HG03108 (cell line): ENCODE results near the gene ABR.
"Not testable (repeated sequence)": the region's sequence is repeated elsewhere in the genome, so short reads cannot be mapped to it uniquely, and the experiment has no call there.

Experiments
- ATAC-seq: cut with Tn5 transposase; IDR thresholded peaks from one replicate; pipeline ENCODE4 v1.9.1; 2021; ENCODE audit warnings: moderate library complexity; ENCODE audit not compliant: unreplicated experiment

Gene ABR

GRCh38 chr17:1123393-1123831 is 56.4 kb downstream of the ABR start:
- ATAC-seq = no peak

DNA sequence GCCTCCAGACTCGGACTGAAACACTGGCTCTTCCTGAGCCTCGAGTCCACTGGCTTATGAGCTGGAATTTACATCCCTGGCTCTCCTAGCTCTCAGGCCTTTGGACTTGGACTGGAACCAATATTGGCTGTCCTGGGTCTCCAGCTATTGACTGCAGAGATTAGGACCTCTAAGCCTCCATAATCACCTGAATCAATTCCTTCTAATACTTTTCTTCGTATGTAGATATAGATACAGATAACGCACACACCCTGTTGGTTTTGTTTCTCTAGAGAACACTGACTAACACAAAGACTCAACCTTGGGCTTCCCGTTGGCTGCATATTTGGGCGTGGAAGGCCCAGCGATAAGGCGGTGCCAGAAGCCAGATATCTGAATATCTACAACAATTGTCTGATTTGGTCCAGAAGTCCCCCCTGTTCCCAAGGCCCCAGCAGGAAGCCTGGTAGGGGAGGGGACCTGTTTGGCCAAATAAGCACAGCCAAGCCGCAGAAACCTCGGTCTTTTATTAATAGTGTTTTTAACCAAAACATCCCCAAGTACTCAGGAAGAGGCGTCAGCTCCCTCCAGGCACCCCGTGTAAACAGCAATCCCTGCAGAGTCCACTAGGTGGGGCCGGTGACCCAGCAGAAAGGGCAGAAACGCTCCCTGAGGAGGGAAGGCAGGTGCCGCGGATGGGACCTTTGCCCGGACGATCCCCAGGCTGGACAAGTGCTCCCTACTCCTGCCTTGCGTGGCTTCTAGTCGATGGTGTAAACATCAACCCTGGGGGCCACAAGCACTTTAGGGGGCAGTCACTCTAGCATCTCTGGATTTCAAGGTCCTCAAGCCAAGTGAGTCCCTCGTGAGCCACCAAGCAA is 57.0 kb downstream of the ABR start:
- ATAC-seq = no peak

DNA sequence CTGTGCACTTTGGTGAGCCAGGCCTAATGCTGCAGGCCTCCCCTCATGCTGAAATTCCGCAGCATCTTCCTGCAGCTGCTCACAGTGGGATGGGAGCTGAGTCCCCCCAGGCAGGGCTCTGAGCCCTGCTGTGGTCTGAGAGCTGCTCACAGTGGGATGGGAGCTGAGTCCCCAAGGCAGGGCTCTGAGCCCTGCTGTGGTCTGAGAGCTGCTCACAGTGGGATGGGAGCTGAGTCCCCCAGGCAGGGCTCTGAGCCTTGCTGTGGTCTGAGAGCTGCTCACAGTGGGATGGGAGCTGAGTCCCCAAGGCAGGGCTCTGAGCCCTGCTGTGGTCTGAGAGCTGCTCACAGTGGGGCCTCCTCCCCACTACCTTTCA is 58.4 kb downstream of the ABR start:
- ATAC-seq = not testable (repeated sequence)

DNA sequence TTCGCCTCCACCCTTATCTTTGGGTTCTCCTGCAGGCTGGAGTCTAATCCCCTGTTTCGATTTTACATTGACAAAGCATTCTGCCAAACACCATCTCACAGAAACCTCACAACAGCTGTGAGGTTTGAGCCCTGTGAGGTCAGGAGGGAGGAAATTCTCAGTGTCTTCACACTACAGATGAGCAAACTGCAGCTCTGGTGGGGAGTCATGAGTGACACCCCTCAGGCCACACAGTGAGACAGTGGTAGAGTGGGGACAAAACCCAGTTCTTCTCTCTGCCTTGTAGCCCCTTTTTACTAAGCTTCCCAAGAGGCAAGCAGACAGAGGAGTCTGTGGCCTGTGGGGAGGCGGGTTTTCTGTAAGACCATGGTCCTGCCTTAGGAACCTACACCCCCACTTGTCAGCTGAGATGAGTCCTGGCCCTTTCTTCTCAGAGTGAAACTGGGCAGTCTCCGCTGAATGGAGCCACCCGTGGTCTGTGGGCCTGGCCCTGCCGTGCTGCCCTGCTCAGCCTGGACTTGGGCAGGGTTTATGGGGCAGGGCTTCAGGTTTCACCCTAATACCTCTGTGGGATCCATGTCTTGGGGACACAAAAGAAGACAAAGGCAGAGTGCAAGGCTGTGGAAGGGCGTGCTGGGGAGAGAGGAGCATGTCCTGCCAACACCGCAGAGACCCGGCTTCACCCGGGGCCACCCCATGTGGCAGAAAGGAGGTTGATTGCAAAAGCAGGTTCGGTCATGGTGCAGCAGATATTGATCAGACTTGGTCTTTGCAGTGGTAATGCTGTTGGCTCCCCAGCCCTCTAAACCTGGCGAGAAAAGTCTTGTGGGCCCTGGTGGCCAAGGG is 59.0 kb downstream of the ABR start:
- ATAC-seq = no peak

DNA sequence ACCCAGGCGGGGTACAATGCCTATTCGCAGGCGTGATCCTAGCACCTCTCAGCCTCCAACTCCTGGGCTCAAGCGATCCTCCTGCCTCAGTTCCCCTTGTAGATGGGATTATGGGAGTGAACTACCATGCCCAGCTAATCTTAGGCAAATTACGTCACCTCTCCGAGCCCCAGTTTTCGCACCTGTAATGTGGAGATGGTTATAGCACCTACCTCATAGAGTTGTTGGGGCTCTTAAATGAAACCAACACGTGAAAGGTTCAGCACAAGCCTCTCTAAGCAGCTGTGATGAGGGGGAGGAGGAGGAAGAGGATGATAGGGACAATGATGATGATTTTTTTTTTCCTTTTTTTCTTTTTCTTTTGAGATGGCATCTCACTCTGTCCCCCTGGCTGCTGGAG is 59.9 kb downstream of the ABR start:
- no peak for ATAC-seq

DNA sequence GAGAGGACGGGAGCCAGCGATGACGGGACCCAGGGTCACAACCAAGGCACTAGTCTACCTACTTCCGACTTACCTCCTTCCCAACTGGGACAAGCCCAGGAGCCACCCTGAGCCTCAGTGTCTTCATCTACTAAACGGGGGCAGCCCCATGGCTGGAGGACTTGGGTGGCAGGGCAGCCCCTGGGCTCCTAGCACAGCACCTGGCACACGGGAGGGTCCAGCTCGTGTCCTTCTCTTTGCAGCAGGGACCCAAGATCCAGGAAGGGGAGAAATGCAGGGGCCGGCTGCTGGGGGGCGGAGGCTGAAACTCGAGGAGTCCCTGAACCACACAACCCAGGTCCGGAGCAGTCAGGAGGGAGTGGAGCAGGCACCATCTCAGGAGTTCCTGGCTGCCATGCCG is 63.2 kb downstream of the ABR start:
- ATAC-seq = no peak

- ATAC-seq = no peak
Measured at GRCh38 chr17:1112875-1113274, 66.9 kb downstream of the ABR start.

GRCh38 chr17:1111599-1112443 is 68.0 kb downstream of the ABR start:
- no peak for ATAC-seq

- no peak for ATAC-seq
Measured at GRCh38 chr17:1110862-1111598, 68.8 kb downstream of the ABR start.

GRCh38 chr17:1110541-1110861 is 69.3 kb downstream of the ABR start:
- no peak for ATAC-seq

DNA sequence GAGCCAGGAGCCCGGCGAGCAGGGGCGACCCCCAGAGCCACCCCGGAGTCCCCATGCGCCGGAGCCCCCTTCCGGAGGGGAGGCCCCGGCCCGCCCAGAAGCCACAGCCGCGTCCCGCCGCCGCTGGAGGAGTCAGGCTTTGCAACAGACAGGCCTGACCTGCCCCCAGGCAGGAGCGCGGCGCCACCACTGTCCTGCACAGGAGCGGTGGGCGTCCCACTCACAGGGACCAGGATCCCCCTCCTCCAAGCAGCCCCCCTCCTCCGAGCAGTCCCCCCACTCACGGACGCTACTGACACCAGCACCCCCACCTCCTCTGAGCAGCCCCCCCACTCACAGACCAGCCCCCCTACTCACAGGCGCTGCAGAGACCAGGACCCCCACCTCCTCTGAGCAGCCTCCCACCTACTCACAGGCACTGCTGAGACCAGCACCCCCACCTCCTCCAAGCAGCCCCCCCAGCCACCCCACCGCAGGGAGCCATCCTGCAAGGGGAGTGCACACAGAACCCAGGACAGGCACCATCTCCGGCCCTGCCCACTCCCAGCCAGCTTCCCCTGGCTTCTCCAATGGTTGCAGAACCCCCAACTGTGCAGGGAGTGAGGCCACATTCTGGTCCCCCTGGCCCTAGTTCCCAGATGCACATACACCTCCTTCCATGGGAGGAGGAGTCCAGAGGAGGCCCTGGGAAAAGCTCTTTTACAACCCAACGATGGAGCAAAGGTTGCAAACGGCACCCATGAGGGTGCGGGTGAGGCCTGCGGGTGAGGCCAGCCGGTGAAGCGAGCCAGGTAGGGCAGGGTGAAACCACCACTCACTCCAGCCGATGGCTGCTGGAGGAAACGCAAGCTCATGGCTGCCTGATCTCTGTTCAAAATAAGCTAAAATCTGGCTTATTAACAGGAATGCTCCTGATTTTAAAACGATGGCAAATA is 69.9 kb downstream of the ABR start:
- no peak for ATAC-seq

DNA sequence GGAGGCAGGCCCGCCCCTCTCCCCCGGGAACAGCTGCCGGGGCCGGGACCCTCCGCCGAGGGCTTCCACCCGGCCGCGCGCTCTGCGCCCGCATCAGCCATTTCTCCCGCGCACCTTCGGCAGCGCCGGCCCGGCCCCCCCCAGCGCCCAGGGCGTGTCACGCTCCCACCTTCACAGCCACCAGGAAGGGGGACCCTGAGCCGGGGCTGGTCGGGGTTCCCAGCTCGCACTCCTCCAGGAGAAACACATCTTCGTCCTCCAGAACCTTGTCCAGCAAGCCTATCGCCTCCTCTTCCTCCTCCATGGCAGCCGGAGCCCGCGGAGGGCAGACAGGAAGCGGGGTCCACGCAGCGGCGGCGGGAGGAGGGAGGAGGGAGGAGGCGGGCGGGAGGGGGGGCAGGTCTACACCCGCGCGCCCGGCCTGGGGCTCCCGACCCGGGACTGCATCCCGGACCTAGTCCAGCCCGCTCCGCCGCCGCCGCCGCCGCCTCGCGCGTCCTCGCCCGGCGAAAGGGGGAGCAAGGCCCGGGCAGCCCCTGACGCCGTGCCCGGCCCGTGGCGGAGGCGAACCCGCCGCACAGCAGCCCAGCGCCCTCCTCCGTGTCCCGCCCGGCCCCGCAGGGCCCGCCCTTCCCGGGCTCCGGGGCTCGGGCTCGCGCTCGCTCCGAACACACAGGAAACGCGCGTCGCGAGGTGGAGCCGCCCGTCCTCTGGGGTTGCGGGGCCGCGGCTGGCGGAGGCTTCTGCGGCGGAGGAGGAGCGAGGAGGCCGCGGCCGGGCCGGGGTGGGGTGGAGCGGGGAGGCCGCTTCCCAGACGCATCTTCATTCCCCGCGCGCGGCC is 70.8 kb downstream of the ABR start:
- no peak for ATAC-seq

DNA sequence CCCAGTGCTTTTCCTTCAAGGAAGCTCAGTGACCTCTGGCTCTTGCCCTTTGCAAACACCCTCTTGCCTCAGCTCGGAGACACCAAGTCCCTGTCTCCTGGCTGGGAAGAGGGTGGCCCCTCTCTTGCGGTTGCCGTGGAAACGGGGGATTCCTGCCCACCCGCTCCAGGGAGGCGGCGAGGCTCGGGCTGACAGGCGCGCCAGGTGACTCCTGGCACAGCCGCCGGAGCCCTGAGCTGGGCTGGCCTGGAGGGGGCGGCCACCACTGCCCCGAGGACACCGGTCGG is 71.4 kb downstream of the ABR start:
- no peak for ATAC-seq

DNA sequence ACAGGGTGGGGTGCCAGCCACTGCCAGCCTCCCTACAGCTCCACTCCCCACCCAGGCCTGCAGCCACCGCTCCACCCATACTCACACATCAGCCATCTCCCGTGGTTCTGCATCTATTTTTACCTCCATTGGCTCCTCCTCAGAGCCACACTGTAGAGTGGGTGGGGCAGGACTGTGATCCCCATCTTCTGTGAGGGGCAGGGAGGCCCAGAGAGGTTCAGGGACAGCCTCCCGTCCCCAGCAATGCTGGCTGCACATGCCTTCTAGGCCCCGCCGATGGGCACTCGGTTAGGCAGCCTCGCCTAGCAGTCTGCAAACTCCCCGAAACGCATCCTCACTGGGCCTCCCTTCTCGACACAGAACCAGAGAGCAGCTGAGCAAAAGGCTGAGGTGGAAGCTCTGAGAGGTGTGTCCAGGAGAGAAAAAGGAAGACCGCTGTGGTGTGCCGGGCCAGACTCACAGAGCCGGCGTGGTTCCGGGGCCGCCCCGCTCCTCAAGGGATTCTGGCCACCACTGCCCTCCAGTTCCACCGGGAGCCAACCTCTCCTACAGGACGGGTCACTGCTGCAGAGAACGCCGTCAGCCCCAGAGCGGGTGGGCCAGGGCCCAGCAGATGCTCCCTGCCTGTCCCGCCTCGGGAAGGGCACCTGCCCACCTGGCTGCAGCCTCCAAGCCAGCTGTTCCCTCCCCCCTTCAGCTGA is 71.9 kb downstream of the ABR start:
- ATAC-seq = no peak

- ATAC-seq = no peak
Measured at GRCh38 chr17:1107083-1107776, 72.6 kb downstream of the ABR start.

DNA sequence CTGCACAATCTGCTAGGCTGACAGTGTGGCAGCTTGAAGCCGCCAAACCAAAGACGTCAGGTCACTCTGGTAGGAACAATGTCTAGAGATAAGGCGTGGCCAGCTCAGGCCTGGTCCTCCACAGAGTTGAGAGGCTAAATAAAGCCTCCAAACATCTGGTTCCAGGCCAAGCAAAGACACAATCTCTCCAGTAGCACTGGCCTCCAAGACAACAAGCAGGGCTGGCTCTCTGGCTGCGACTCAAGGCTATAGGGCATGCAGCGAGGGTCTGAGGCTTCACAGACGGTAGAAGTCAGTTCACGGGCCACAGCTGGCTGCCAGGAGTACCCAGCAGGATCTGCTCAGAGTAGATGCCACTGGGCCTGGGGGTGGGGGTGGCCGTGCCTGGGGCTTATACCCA is 75.6 kb downstream of the ABR start:
- no peak for ATAC-seq

- ATAC-seq = no peak
Measured at GRCh38 chr17:1100382-1100781, 79.4 kb downstream of the ABR start.

DNA sequence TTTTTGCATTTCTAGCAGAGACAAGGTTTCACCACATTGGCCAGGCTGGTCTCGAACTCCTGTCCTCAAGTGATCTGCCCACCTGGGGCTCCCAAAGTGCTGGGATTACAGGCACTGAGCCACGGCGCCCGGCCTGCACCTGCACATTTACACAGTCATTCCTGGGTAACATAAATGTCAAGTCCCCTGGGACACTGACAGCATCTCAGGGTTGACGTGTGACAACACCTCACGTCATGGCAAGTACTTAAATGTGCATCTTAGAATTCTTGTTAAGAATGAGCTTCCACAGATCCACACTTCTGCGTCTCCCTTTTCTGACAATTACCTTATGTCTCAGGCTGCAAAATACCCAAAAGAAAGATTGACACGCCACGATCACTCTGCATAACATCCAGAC is 80.5 kb downstream of the ABR start:
- ATAC-seq = no peak
